OCI-LY1 (cell line): ENCODE data around the gene PRELID1.

Source experiments
- H2AFZ ChIP-seq: fragments of 200-600 bp; sonication (generic), shearing (Covaris generic); 2 replicates; pipeline ENCODE4 v1.6.0; 2014; ENCODE audit warnings: antibody characterized with exemption, mild to moderate bottlenecking, low read length
- H3F3A ChIP-seq: fragments of 200-600 bp; sonication (generic), shearing (Covaris generic); 2 replicates; pipeline ENCODE4 v1.6.0; 2014; ENCODE audit warnings: mild to moderate bottlenecking, antibody characterized with exemption, low read length, moderate library complexity; ENCODE audit not compliant: insufficient read depth
- H3K27ac ChIP-seq: fragments of 200-600 bp; sonication (generic); 2 replicates; pipeline ENCODE4 v1.5.1; 2014; ENCODE audit warnings: low read length, mixed run types, mild to moderate bottlenecking, low read depth; ENCODE audit not compliant: poor library complexity, severe bottlenecking
- H3K27me3 ChIP-seq: fragments of 200-600 bp; sonication (generic); 2 replicates; pipeline ENCODE4 v1.6.0; 2014; ENCODE audit warnings: antibody characterized with exemption, mild to moderate bottlenecking, low read length, moderate library complexity; ENCODE audit not compliant: insufficient read depth
- H3K36me3 ChIP-seq: fragments of 200-600 bp; sonication (generic); 2 replicates; pipeline ENCODE4 v1.6.1; 2014; ENCODE audit warnings: mild to moderate bottlenecking, antibody characterized with exemption, low read length, moderate library complexity, mixed read lengths; ENCODE audit not compliant: insufficient read depth
- H3K4me1 ChIP-seq: fragments of 200-600 bp; sonication (generic); 2 replicates; pipeline ENCODE4 v1.5.1; 2014; ENCODE audit warnings: mild to moderate bottlenecking, low read length, moderate library complexity; ENCODE audit not compliant: insufficient read depth, severe bottlenecking
- H3K4me2 ChIP-seq: fragments of 200-600 bp; sonication (generic), shearing (Covaris generic); 2 replicates; pipeline ENCODE4 v1.6.1; 2014; ENCODE audit warnings: low read length
- H3K4me3 ChIP-seq: fragments of 200-600 bp; sonication (generic); 2 replicates; pipeline ENCODE4 v1.5.1; 2014; ENCODE audit warnings: low read length, low read depth, mild to moderate bottlenecking, mixed read lengths; ENCODE audit not compliant: poor library complexity, severe bottlenecking
- H3K79me2 ChIP-seq: fragments of 200-600 bp; shearing (Covaris generic); 2 replicates; pipeline ENCODE4 v1.6.1; 2016; ENCODE audit warnings: mixed run types, low read length, mixed read lengths; ENCODE audit not compliant: insufficient read depth
- H3K9ac ChIP-seq: fragments of 200-600 bp; sonication (generic), shearing (Covaris generic); 2 replicates; pipeline ENCODE4 v1.6.1; 2014; ENCODE audit warnings: mild to moderate bottlenecking, low read length, mixed read lengths
- H3K9me2 ChIP-seq: fragments of 200-600 bp; sonication (generic), shearing (Covaris generic); 2 replicates; pipeline ENCODE4 v1.6.1; 2014; ENCODE audit warnings: low read depth, mild to moderate bottlenecking, low read length, mixed read lengths
- H3K9me3 ChIP-seq: fragments of 200-600 bp; shearing (Covaris generic); 2 replicates; pipeline ENCODE4 v1.6.1; 2014; ENCODE audit warnings: low read length, mixed read lengths
- H4K20me1 ChIP-seq: fragments of 200-600 bp; sonication (generic), shearing (Covaris generic); 2 replicates; pipeline ENCODE4 v1.6.0; 2016; ENCODE audit warnings: mild to moderate bottlenecking, low read length; ENCODE audit not compliant: insufficient read depth
- CTCF ChIP-seq: fragments of 200-600 bp; sonication (generic), shearing (Covaris generic); IDR thresholded peaks from 2 replicates; pipeline ENCODE4 v1.5.1; 2017; ENCODE audit warnings: mild to moderate bottlenecking, antibody characterized with exemption, low read length, moderate library complexity, mixed read lengths
- EZH2 ChIP-seq: fragments of 200-600 bp; sonication (generic), shearing (Covaris generic); IDR thresholded peaks from 2 replicates; pipeline ENCODE4 v1.8.0; 2017; ENCODE audit warnings: borderline replicate concordance, mixed run types, mild to moderate bottlenecking, antibody characterized with exemption, low read length, moderate library complexity, mixed read lengths

PRELID1 gene

GRCh38 chr5:177334155-177334551, 30.6 kb downstream of the PRELID1 start:
- no peaks in the 10 kb centered on the region for H3F3A ChIP-seq
- TF ChIP-seq EZH2: no peak
- TF ChIP-seq CTCF: no peak
- 0 out of 2 replicates have a peak, but pooled peaks cover under 1% of the 10 kb centered on the region for H3K79me2 ChIP-seq
- H3K36me3 ChIP-seq: peaks cover 85% of the 10 kb centered on the region
- no peak overlapping the region for H3K4me3 ChIP-seq
- no peak overlapping the region for H2AFZ ChIP-seq
- no peaks in the 10 kb centered on the region for H3K4me1 ChIP-seq
- no peak overlapping the region for H3K9ac ChIP-seq
- no peaks in the 10 kb centered on the region for H3K9me3 ChIP-seq
- H3K27me3 ChIP-seq: no peaks in the 10 kb centered on the region
- H3K27ac ChIP-seq: no peak overlapping the region
- no peaks in the 10 kb centered on the region for H3K9me2 ChIP-seq
- H3K4me2 ChIP-seq: no peak overlapping the region
- H4K20me1 ChIP-seq: no peaks in the 10 kb centered on the region

- no peaks in the 10 kb centered on the region for H3K9me3 ChIP-seq
- peaks cover 7% of the 10 kb centered on the region; the same call in 1 of the 2 replicates for H3K79me2 ChIP-seq
- H3K36me3 ChIP-seq: peaks cover 93% of the 10 kb centered on the region
- H3K27me3 ChIP-seq: no peaks in the 10 kb centered on the region
- H4K20me1 ChIP-seq: no peaks in the 10 kb centered on the region
- H3K27ac ChIP-seq: no peak overlapping the region
- TF ChIP-seq EZH2 (no peak), CTCF (no peak)
- no peak overlapping the region for H3K4me3 ChIP-seq
- no peaks in the 10 kb centered on the region for H3K4me1 ChIP-seq
- no peak overlapping the region for H2AFZ ChIP-seq
- H3K9me2 ChIP-seq: no peaks in the 10 kb centered on the region
- no peak overlapping the region for H3K4me2 ChIP-seq
- no peak overlapping the region for H3K9ac ChIP-seq
- H3F3A ChIP-seq: no peaks in the 10 kb centered on the region
Observed at GRCh38 chr5:177334781-177335700, 31.4 kb downstream of the PRELID1 start.

GRCh38 chr5:177335701-177336065, 32.1 kb downstream of the PRELID1 start:
- no peak overlapping the region for H3K9ac ChIP-seq

More at GRCh38 chr5:177335701-177336065, 32.1 kb downstream of the PRELID1 start:
- H3K4me1 ChIP-seq: no peaks in the 10 kb centered on the region
- H3K79me2 ChIP-seq: peaks cover 7% of the 10 kb centered on the region; the same call in 1 of the 2 replicates
- H3K27ac ChIP-seq: no peak overlapping the region
- H3K36me3 ChIP-seq: peaks cover 94% of the 10 kb centered on the region
- no peaks in the 10 kb centered on the region for H3K9me2 ChIP-seq
- no peaks in the 10 kb centered on the region for H3F3A ChIP-seq
- no peaks in the 10 kb centered on the region for H3K27me3 ChIP-seq
- H3K4me2 ChIP-seq: no peak overlapping the region
- TF ChIP-seq CTCF: no peak
- TF ChIP-seq EZH2: no peak
- H2AFZ ChIP-seq: no peak overlapping the region
- H4K20me1 ChIP-seq: no peaks in the 10 kb centered on the region
- H3K9me3 ChIP-seq: no peaks in the 10 kb centered on the region
- no peak overlapping the region for H3K4me3 ChIP-seq
